Osteocyte (in vitro differentiated cells): ENCODE data around the gene GNPTG. TPM values are rescaled to one million over a fixed set of nuclear protein-coding genes. Genes with fewer than 3 reads are reported as not detected.

ENCODE experiments used
- DNase-seq: peaks from one replicate; pipeline ENCODE4 v3.0.0; 2021; ENCODE audit warnings: mixed read lengths; ENCODE audit not compliant: unreplicated experiment; ENCODE audit errors: extremely low spot score
- H3K27ac Mint-ChIP-seq: one replicate; pipeline ENCODE4 v1.8.0; 2021; ENCODE audit warnings: mild to moderate bottlenecking, mixed read lengths; ENCODE audit not compliant: unreplicated experiment
- H3K27me3 Mint-ChIP-seq: one replicate; pipeline ENCODE4 v1.8.0; 2021; ENCODE audit warnings: mixed read lengths; ENCODE audit not compliant: unreplicated experiment
- H3K36me3 Mint-ChIP-seq: one replicate; pipeline ENCODE4 v1.8.0; 2021; ENCODE audit warnings: mixed read lengths; ENCODE audit not compliant: unreplicated experiment
- H3K4me1 Mint-ChIP-seq: one replicate; pipeline ENCODE4 v1.8.0; 2021; ENCODE audit warnings: mixed read lengths; ENCODE audit not compliant: unreplicated experiment
- H3K4me3 Mint-ChIP-seq: one replicate; pipeline ENCODE4 v1.8.0; 2021; ENCODE audit warnings: mild to moderate bottlenecking, moderate library complexity, mixed read lengths; ENCODE audit not compliant: unreplicated experiment
- H3K9me3 Mint-ChIP-seq: one replicate; pipeline ENCODE4 v1.8.0; 2021; ENCODE audit warnings: mixed read lengths; ENCODE audit not compliant: unreplicated experiment
- CTCF ChIP-seq: fragments of 200-600 bp; sonication (generic); IDR thresholded peaks from 2 replicates; pipeline ENCODE4 v1.5.0; 2021; ENCODE audit warnings: antibody characterized with exemption, mild to moderate bottlenecking, moderate library complexity
- total RNA-seq: library from RNA; stranded (reverse); gene quantifications from 2 replicates; pipeline ENCODE4 v1.2.1, GENCODE V29; 2021

Gene GNPTG
- total RNA-seq, 1 donor from 2014 or later, result 94.3 TPM

- Mint-ChIP-seq H3K27me3 (no peaks in the 10 kb centered on the region), H3K4me1 (no peaks in the 10 kb centered on the region), H3K4me3 (no peak overlapping the region), H3K27ac (no peak overlapping the region), H3K9me3 (no peaks in the 10 kb centered on the region), H3K36me3 (peaks cover 33% of the 10 kb centered on the region)
- no peak for TF ChIP-seq CTCF
- no peak for DNase-seq
Observed at GRCh38 chr16:1397779-1398178, 46.0 kb downstream of the GNPTG start.

- no peaks in the 10 kb centered on the region for H3K27me3 Mint-ChIP-seq
- no peak for TF ChIP-seq CTCF
- no peak overlapping the region for H3K4me3 Mint-ChIP-seq
- H3K9me3 Mint-ChIP-seq, result no peaks in the 10 kb centered on the region
- H3K4me1 Mint-ChIP-seq, result no peaks in the 10 kb centered on the region
- no peak overlapping the region for H3K27ac Mint-ChIP-seq
- DNase-seq, result no peak
- H3K36me3 Mint-ChIP-seq, result peaks cover 32% of the 10 kb centered on the region
Observed at GRCh38 chr16:1398351-1398750, 46.6 kb downstream of the GNPTG start.

- H3K4me1 Mint-ChIP-seq, result no peaks in the 10 kb centered on the region
- H3K36me3 Mint-ChIP-seq, result peaks cover 33% of the 10 kb centered on the region
- no peak overlapping the region for H3K27ac Mint-ChIP-seq
- H3K27me3 Mint-ChIP-seq, result no peaks in the 10 kb centered on the region
- DNase-seq, result no peak
- H3K9me3 Mint-ChIP-seq, result no peaks in the 10 kb centered on the region
- no peak overlapping the region for H3K4me3 Mint-ChIP-seq
- no peak for TF ChIP-seq CTCF
Observed at GRCh38 chr16:1398826-1399581, 47.3 kb downstream of the GNPTG start.

DNA sequence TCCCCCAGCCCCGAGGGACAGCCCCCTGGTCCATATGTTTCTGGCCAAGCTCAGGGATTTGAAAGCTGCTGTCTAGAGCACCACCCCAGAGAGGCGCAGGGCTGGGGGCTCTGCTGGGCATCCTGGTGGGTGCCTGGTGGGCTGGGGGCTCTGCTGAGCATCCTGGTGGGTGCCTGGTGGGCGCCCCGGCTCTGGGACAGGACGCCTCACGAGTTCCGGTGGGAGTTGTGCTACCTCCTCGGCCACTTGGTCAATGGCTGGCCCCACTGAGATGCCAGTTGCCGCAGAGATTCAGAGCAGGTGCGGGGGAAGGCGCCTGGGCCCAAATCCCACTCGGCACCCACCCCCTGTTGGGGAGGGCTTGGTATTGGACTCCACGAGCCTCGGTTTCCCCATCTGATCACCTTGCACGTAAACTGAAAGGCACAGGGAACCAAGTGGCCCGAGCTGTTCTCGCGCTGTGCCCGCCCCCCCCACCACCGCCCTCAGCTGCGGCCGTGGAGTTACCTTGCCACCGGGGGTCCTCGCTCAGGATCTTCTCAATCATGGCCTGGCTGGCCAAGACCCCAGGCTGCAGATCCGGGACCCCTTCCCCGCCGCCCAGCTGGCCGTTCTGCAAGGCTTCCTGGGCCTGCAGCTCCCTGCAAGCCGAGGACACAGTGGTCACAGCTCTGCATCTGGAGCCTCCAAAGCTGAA is 49.5 kb downstream of the GNPTG start:
- Mint-ChIP-seq H3K9me3 (no peaks in the 10 kb centered on the region), H3K36me3 (peaks cover 35% of the 10 kb centered on the region), H3K4me3 (no peak overlapping the region), H3K27ac (no peak overlapping the region), H3K27me3 (no peaks in the 10 kb centered on the region), H3K4me1 (no peaks in the 10 kb centered on the region)
- DNase-seq, result no peak
- no peak for TF ChIP-seq CTCF

GRCh38 chr16:1401758-1402154 is 50.0 kb downstream of the GNPTG start:
- Mint-ChIP-seq H3K4me3 (no peak overlapping the region), H3K36me3 (peaks cover 34% of the 10 kb centered on the region), H3K4me1 (no peaks in the 10 kb centered on the region), H3K9me3 (no peaks in the 10 kb centered on the region), H3K27ac (no peak overlapping the region), H3K27me3 (no peaks in the 10 kb centered on the region)
- no peak for TF ChIP-seq CTCF
- DNase-seq, result no peak
